HG03159 (cell line): Measurements from ENCODE around the gene PKD2.

Experiments
- ATAC-seq: cut with Tn5 transposase; IDR thresholded peaks from one replicate; pipeline ENCODE4 v1.9.1; 2021; ENCODE audit warnings: mild to moderate bottlenecking, moderate library complexity; ENCODE audit not compliant: unreplicated experiment

Gene PKD2

DNA sequence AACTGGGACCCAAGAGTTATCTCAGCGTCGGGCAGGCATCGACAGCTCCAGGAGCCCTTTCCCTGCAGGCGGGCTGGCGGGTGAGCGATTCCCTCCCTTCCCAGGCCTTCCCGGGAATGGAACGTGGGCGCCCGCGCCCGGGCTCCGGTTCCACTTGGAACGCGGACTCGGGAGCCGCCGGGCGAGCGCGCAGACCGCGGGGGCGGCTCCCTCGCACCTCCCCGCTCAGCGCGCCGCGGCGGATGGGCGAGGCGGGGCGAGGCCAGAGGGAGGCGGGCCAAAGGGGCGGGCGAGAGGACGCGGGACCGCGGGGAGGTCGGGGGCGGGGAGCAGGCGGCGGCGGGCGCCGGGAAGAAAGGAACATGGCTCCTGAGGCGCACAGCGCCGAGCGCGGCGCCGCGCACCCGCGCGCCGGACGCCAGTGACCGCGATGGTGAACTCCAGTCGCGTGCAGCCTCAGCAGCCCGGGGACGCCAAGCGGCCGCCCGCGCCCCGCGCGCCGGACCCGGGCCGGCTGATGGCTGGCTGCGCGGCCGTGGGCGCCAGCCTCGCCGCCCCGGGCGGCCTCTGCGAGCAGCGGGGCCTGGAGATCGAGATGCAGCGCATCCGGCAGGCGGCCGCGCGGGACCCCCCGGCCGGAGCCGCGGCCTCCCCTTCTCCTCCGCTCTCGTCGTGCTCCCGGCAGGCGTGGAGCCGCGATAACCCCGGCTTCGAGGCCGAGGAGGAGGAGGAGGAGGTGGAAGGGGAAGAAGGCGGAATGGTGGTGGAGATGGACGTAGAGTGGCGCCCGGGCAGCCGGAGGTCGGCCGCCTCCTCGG, at the start of gene PKD2:
TSS of gene PKD2 (plus strand) at position 332 of the 818 bp plus-strand sequence. CDS start at position 431, 99 bp downstream.
- peak; percentile 83 for ATAC-seq

- ATAC-seq, result no peak
Measured at GRCh38 chr4:87961993-87962392, 45.4 kb upstream of the PKD2 start.

GRCh38 chr4:87962398-87963146, 44.9 kb upstream of the PKD2 start:
- ATAC-seq, result no peak

GRCh38 chr4:87965501-87965975, 41.9 kb upstream of the PKD2 start:
- no peak for ATAC-seq

GRCh38 chr4:87966095-87966496, 41.3 kb upstream of the PKD2 start:
- no peak for ATAC-seq

DNA sequence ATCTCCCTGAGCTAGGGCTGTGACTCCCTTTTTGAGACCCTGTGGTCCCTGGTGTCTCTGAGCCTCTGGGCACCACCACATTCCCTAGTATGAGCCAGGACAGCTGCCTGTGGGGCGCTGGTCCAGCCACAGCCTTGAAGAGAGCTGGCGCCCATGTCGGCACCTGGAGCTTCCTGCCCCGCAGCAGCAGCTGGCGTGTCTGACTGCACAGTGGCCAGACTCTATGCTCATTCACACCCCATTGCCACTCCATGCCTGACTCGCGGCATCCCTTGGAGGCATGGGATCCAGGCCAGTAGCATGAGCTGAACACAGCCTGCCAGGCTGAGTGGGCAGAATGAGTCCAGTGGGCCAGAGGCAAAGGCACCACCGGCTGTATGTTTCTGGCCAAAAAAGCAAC, 40.2 kb upstream of the PKD2 start:
- ATAC-seq, result no peak

- ATAC-seq, result no peak
Measured at GRCh38 chr4:87970121-87970520, 37.3 kb upstream of the PKD2 start.

DNA sequence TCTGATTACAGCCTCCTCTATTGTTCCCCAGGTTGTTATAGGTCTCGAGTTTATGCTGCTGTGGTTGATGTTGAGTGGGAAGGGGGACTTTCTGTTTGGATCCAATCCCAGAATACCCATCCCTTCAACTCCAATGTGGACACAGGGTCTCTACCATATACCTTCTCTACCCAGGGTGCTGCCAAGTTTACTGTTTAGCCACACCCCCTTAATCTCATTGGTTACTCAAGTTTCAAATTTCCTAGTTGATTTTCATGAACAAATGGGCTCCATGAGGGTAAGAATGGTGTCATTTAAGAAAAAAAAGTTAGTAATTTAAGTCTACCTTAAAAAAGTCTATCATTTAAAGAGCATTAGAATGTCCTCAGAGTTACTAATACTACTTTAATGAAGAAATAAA, 35.6 kb upstream of the PKD2 start:
- ATAC-seq, result no peak

DNA sequence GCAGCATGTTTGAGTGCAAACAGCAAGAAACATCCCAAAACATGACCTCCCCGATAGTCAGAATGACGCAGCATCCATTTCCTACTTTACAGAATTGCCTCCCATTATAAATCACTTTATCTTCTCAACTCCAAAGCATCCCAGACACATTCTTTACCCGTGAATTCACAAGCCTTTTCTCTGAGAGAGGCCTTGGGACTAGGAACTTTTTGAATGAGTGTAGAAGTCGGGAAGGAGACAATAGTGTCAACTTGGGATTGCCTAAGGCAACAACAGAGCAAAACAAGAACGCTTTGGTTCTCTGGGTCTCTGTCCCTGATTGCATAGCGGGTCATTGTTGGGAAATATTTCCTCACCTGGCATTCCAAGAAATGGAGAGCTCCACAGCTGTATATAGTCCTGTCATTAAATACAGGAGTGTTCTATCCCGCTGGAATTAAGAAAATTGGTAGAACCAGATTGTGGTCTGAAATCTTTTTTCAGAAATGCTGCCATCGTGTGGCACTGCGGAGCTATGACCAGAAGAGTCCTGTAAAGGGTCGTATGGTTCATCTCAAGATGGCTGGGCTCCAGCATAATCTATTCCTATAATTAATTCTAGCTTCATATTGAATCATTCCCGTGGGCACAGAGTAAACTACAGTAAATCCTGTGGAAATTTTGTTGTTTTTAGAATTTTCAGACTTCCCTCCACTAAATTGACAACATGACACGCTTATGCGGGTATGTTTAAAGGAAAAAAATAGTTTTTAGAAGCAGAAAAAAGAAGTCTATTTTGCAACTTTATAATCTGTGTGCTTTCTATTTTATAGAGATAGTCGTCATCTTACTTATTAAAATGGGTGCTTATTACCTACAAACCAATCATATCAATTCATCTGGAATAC, 33.9 kb upstream of the PKD2 start:
- peak; percentile 81 for ATAC-seq

- peak; percentile 33 for ATAC-seq
Measured at GRCh38 chr4:87974856-87975462, 32.5 kb upstream of the PKD2 start.

DNA sequence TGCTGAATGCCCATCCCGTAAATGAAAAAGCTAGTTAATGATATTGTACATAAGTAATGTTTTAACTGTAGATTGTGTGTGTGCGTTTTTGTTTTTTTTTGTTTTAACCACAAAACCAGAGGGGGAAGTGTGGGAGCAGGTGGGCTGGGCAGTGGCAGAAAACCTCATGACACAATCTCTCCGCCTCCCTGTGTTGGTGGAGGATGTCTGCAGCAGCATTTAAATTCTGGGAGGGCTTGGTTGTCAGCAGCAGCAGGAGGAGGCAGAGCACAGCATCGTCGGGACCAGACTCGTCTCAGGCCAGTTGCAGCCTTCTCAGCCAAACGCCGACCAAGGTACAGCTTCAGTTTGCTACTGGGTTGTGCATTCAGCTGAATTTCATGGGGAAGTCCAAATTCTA, 32.0 kb upstream of the PKD2 start, which contains the start of gene SPP1:
TSS of gene SPP1 (plus strand) at position 249 of the 400 bp plus-strand sequence. CDS start 1,182 bp downstream, outside the sequence.
- ATAC-seq, result peak; percentile 70

DNA sequence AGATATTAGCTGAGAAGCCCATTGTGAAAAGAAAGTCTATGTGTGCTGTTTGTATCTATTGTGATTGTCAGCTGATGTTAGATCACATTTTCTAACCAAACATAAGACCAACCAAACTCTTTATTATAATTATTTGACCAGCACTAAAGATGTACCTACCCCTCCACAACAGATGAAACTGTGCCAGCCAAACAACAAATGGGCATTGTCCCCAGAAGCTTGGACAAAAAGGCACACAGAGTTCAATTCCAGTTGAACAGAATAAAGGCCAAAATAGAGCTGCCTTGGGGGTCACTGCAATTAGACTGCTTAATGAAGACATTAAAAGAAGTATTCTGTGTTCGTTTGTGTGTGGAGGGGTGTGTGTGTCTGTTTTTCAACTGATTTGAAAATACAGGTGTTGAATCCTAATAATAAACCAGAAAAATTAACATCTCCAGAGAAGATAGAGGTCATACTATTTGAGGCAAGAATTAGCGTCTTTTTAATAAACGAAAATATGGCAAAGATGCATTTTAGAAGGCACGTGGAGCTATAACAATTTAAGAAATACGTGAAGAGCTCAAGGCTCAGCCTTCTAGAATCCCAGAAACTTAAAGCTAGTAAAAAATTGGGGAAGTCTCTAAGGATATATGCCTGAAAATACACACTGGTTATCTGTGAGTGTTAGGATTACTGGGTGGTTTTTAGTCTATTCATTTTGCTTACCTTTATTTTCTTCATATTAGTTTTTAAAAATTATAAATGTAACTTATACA, 29.7 kb upstream of the PKD2 start:
- no peak for ATAC-seq

DNA sequence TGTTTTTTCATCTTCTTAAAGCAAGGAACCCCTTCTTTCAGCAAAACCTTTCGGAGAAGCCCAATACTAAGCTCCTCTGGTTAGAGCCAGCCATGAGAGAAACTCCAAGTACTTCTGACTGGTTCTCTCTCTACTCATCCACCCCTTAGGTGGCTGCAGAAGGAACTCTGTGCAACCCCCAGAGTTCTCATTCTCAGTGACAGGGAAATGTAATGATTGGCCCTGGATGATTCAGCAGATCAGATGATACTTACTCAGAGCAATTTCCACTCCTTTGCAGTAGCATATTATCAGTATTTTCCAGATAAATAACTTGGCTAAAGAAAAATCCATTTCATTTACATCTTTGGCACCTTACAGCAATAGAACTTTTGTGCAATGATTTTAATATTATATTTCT, 28.8 kb upstream of the PKD2 start:
- ATAC-seq, result no peak

DNA sequence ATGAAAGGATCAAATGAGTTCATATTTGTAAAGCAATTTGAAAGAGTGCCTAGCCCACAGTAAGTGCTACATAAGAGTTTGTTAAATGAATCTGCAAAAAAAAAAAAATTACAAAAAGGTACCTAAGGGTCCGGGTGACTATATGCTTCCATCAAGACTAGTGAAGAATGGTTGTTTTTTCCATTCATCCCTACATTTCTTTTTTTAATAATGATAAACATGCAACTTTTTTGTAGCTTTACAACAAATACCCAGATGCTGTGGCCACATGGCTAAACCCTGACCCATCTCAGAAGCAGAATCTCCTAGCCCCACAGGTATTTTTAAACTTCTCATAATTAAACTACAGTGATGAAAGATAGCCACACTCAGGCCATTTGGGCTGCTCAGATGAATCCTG, 27.6 kb upstream of the PKD2 start:
- ATAC-seq, result no peak

GRCh38 chr4:87981486-87981885, 25.9 kb upstream of the PKD2 start:
- no peak for ATAC-seq

DNA sequence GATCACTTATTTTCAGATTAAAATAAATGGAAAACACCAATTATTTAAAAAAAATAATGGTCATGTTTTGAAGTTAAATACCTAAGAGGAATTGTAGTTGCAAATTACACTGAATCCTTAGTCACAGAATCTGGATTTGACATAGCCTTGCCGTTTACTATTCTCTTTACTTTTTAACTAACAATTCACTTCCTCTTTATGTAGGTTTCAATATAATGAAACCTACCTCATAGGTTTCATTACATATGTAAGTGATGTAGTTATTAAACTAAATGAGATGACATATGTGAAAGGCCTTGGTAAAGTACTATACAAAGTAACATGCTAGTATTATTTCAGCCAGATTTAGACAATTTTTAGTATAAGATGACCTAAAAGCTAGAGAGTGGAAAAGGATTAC, 25.4 kb upstream of the PKD2 start:
- ATAC-seq, result no peak

DNA sequence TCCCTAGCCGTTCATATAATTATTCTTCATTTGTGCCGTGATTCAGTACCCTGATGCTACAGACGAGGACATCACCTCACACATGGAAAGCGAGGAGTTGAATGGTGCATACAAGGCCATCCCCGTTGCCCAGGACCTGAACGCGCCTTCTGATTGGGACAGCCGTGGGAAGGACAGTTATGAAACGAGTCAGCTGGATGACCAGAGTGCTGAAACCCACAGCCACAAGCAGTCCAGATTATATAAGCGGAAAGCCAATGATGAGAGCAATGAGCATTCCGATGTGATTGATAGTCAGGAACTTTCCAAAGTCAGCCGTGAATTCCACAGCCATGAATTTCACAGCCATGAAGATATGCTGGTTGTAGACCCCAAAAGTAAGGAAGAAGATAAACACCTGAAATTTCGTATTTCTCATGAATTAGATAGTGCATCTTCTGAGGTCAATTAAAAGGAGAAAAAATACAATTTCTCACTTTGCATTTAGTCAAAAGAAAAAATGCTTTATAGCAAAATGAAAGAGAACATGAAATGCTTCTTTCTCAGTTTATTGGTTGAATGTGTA, 24.9 kb upstream of the PKD2 start:
- ATAC-seq, result no peak

- ATAC-seq, result no peak
Measured at GRCh38 chr4:87983996-87984395, 23.4 kb upstream of the PKD2 start.

- ATAC-seq, result peak; percentile 80
Measured at GRCh38 chr4:87985097-87985886, 22.1 kb upstream of the PKD2 start.
